DMS79 treated with DMSO at 0.1 percent for 48 hours (cell line): ENCODE measurements around the gene MCIDAS.

ENCODE experiments used
- DNase-seq: peaks from one replicate; lab custom pipeline; 2025; lab: John Stamatoyannopoulos, UW

Gene MCIDAS

DNA sequence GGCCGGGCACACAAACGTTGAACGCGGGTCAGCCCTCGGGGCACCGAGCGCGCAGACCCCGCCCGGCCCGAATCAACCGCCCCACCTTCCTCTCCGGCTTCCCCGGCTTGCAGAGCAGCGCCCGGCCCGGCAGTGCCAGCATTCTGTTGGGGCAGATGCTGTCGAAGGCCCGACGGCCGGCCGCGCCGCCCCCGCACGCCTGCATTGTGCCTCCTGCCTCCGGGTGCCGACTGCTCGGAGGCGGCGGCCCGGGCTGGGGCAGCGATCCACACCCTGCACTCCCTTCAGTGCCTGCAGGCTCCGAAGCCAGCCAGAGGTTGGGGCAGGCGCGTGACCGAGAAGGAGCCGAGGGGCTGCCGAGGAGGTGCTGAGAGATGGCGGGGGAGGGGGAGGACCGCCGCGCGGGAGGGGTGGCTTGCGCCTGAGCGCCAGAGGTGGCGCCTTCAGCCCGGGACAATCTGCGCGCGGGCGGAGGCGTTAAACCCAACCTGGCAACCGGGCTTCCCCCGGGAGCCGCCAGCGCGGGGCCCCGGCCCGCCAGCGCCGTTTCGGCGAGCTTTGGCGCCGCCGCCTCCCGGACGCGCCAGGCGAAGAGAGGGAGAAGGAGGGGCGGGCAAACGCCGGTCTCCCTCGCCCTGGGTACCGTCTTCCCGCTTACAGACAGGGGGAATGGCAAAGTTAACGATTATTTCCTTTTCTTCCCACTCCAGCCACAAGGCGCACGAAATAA is at the start of gene MCIDAS:
Gene MCIDAS (minus strand): TSS at position 382 of the 730 bp plus-strand sequence. CDS start 177 bp downstream, at position 205.
- peak; percentile 18 for DNase-seq

- DNase-seq: no peak
Observed at GRCh38 chr5:55276771-55277170, 49.7 kb upstream of the MCIDAS start.

GRCh38 chr5:55258339-55258738 is 31.2 kb upstream of the MCIDAS start:
- no peak for DNase-seq

DNA sequence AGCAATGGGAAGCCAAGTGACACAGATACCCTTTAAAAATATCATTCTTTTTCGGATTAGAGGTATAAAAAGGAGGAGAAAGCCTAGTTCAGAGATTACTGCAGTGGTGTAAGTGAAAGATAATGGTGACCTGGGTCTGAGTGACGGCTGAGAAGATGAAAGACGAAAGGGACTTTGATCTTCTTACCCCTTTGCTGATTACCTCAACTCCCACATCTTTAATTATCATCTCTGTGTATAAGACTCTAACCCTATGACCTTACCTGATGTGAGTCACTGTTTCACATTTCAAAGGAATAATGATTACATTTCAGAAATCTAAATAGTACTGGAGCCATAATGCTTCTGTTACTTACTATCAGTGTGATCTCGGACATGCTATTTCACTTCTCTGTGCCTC is 27.7 kb upstream of the MCIDAS start:
- no peak for DNase-seq

- DNase-seq: no peak
Observed at GRCh38 chr5:55250064-55250463, 22.9 kb upstream of the MCIDAS start.

- DNase-seq: peak; percentile 71
Observed at GRCh38 chr5:55241746-55242145, 14.6 kb upstream of the MCIDAS start.

DNA sequence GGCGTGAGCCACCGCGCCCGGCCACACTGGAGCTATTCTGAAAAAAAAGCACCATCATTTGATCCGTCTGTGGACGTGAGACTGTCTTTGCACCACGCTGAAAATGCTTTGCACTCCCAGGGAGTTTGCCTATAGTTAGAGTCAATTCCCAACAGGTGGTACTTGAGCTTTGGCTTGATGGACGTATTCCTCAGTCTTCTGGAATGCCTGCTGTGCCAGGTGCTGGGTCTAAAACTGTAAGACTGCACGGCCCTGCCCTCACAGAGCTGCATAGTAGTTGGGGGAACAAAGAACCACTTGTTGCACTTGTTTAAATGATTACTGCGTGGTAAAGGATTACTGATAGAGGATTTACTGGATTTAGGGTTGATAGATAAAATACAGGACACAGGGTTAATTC is 9.7 kb upstream of the MCIDAS start:
- no peak for DNase-seq

GRCh38 chr5:55234121-55234700 is 7.1 kb upstream of the MCIDAS start:
- DNase-seq: peak; percentile 27

DNA sequence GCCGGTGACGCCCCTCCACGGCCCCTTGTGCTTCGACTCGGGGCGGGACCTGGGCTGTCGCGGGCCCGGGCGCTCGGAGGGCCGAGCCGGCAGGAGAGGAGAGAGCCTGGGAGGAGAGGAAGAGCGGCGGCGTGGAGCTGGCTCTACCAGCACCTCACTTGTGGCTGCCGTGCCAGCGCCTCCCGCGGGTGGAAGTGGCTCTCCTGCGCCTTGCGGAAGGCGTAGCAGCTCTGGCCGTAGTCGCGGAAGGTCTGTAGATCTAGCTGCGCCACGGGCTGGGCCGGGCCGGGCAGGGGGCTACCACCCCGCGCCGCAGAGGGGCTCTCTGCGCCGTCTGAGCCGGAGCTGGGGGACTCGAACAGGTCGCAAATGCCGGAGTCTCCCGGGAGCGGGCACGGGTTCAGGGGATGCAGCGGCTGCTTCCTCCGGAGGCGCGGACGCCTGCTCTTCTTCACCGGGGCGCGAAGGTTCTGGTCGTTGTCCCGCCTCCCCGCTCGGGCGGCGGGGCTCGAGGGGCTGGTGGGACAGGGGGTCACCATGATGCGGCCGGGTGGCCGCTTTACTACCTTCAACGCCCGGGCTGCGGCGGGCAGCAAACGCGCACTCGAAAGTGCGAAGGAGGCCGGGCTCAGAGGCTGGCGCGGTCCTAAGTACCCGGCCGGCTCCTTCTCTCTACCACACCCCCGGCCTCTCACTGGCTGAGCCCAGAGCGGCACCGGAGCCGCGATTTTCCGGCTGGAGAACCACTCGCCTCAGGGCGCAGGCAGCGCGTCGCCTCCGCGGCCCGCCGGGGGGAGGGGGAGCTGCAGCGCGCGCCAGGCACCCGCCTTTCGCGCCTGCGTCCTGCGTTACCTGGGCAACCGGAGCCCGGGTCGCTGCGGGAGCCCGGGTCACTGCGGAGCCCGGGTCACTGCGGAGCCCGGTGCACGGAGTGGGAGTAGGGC is 6.1 kb upstream of the MCIDAS start, which contains the start of gene CCNO:
Gene CCNO (minus strand): TSS at position 624 of the 944 bp plus-strand sequence. CDS start 85 bp downstream, at position 539.
- DNase-seq: peak; percentile 54

GRCh38 chr5:55232271-55232984 is 5.3 kb upstream of the MCIDAS start:
- peak; percentile 27 for DNase-seq

- DNase-seq: no peak
Observed at GRCh38 chr5:55231919-55232270, 4.8 kb upstream of the MCIDAS start.

DNA sequence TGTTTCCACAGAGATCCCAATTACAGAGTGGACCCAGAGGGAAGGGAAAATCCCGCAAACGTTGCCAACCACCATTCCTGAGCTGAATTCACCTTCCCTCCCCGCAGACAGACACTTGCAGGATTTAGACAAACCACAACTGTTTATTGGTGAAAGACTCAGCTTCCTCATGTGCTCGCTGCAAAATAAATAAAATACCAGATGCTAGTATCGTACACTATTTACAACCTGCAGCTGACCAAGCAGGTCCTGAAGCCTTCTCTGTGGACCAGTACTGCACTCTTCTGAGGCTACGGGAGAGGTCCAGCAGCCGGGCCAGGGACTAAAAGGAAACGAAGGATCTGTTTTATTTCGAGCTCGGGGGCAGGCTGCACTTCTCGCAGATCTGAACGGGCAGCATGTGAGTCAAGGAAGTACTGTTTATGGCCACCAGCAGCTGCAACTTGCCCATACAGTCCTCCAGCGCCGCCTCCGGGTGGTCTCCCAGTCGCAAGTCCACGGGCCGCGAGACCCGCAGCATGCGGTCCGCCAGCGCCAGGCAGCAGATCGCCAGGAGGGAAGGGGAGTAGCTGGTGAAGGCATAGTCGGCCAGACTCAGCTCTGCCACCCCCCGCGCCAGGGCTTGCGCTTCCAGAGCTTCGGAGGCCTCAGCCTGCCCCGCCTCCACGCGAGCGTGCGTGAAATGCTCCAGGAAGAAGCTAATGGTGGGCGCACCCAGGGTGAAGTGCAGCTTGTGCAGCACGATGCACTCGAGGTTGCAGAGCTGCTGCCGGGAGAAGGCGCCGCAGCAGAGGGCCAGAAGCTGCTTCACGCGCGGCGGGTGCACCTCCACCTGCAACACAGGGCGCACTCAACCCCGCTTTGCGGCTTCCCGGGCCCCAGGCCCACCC is 4.2 kb upstream of the MCIDAS start:
- DNase-seq: peak; percentile 19

GRCh38 chr5:55230086-55230629 is 3.0 kb upstream of the MCIDAS start:
- no peak for DNase-seq

DNA sequence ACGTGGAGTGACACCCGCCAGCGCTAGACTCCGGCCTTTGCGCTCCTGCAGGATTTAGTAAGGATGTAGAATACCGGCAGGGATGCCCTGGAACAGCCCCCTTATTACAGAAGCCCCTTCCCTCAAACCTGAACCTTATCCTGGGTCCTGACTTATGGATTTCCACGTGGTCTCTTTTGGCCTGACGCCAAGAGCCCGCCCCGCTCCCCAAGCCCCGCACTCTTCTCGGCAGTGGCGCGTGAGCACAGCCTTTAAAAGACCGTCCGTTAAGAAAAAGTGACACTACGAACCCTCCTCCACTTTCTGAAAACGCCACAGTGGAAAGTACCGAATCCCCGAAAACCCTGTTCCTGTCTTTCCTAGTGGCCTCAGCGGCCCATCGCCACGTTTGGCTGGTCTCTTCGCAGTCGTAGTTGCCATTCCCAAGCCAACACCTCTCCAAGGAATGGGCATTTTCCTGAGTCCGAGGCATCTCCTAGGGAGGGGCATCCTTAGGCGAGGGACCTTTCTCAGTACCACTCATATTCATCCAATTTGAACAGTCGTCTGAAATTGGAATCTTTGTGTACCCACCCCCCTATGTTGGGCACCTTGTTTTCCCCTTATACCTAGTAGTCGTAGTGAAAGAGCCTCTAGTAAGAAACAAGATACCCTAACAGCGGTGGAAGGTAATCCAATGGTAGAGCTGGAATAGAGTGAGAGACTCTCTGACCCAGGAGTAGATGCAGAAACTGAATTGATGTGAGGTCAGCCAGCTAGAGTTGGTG is 732 bp upstream of the MCIDAS start:
- DNase-seq: peak; percentile 6

- DNase-seq: peak; percentile 48
Observed at GRCh38 chr5:55226027-55226933, 835 bp downstream of the MCIDAS start.

GRCh38 chr5:55225346-55225745 is 1.8 kb downstream of the MCIDAS start:
- DNase-seq: no peak

- no peak for DNase-seq
Observed at GRCh38 chr5:55223812-55224240, 3.3 kb downstream of the MCIDAS start.

- no peak for DNase-seq
Observed at GRCh38 chr5:55222985-55223811, 3.9 kb downstream of the MCIDAS start.
